Activated CD8-positive, alpha-beta T cell treated with anti-CD3 and anti-CD28 coated beads for 36 hours (primary cell): Measurements from ENCODE around the gene AMIGO3. TPM values are rescaled to one million over a fixed set of nuclear protein-coding genes. Genes with fewer than 3 reads are reported as not detected.
"Not testable (repeated sequence)": the region's sequence is repeated elsewhere in the genome, so short reads cannot be mapped to it uniquely, and the experiment has no call there.

Source experiments
- ATAC-seq: fragments of 200-7000 bp; cut with Tn5 transposase; one replicate; pipeline ENCODE4 v1.10.0; 2021; ENCODE audit warnings: mild to moderate bottlenecking, moderate library complexity
- CTCF ChIA-PET: fragments of 350-600 bp; sonication (Branson Sonifier 250); formaldehyde crosslinking; loops from one replicate; lab custom pipeline; 2021; ENCODE audit warnings: antibody characterized with exemption; lab: Charles Lee
- POLR2A ChIA-PET: fragments of 350-600 bp; sonication (Branson Sonifier 250); formaldehyde crosslinking; loops from one replicate; lab custom pipeline; 2021; ENCODE audit warnings: antibody characterized with exemption; lab: Charles Lee
- DNase-seq: peaks from one replicate; pipeline ENCODE4 v3.0.0-alpha.2; 2020
- H3K27ac Mint-ChIP-seq: one replicate; pipeline ENCODE4 v1.8.0; 2021; ENCODE audit warnings: mild to moderate bottlenecking, mixed read lengths
- H3K27me3 Mint-ChIP-seq: one replicate; pipeline ENCODE4 v1.8.0; 2021; ENCODE audit warnings: mixed read lengths
- H3K36me3 Mint-ChIP-seq: one replicate; pipeline ENCODE4 v1.8.0; 2021; ENCODE audit warnings: low read depth, mixed read lengths
- H3K4me1 Mint-ChIP-seq: one replicate; pipeline ENCODE4 v1.8.0; 2021; ENCODE audit warnings: low read depth, mixed read lengths
- H3K4me3 Mint-ChIP-seq: one replicate; pipeline ENCODE4 v1.8.0; 2021; ENCODE audit warnings: mild to moderate bottlenecking, moderate library complexity, mixed read lengths
- H3K9me3 Mint-ChIP-seq: one replicate; pipeline ENCODE4 v1.8.0; 2021; ENCODE audit warnings: mixed read lengths
- CTCF ChIP-seq: fragments of 200-600 bp; IDR thresholded peaks from one replicate; pipeline ENCODE4 v1.8.0; 2022; ENCODE audit warnings: antibody characterized with exemption, mild to moderate bottlenecking
- intact Hi-C: fragments of 100-400 bp; cut with micrococcal nuclease; formaldehyde crosslinking; loops from one replicate; pipeline ENCODE4 v1.10.0; 2022
- total RNA-seq, 2 experiments: library from RNA; stranded (reverse); gene quantifications; one replicate each; pipeline ENCODE4 v1.2.3, GENCODE V29; 2021

The AMIGO3 gene
- total RNA-seq, 2 experiments from 2014 or later = 0.23 TPM; not detected in 1

GRCh38 chr3:49689046-49689907, 30.2 kb downstream of the AMIGO3 start, which contains the start of the genes MST1 and RNF123:
Gene MST1 (minus strand): TSS chr3:49689474. CDS start chr3:49688691, 783 bp downstream.
Gene RNF123 (plus strand): TSS chr3:49689557. CDS start chr3:49691166, 1,609 bp downstream.
- H3K27me3 Mint-ChIP-seq = no peaks in the 10 kb centered on the region
- peaks cover 22% of the 10 kb centered on the region for H3K4me1 Mint-ChIP-seq
- H3K36me3 Mint-ChIP-seq = peaks cover 6% of the 10 kb centered on the region
- POLR2A ChIA-PET = interaction anchor here (1.0 kb wide), 1 partner anchor 149 kb away, joined by 4 read pairs; no protein-coding TSS in a partner anchor
- peak within 1 kb of the TSS; percentile 94 for H3K27ac Mint-ChIP-seq
- no peaks in the 10 kb centered on the region for H3K9me3 Mint-ChIP-seq
- peak; percentile 36 for TF ChIP-seq CTCF
- intact Hi-C loops = no loop called here
- peak; percentile 93 for DNase-seq
- peak; percentile 80 for ATAC-seq
- peak within 1 kb of the TSS; percentile 97 for H3K4me3 Mint-ChIP-seq
- CTCF ChIA-PET = interaction anchor here (1.2 kb wide), 1 partner anchor 149 kb away, joined by 5 read pairs; no protein-coding TSS in a partner anchor

GRCh38 chr3:49688338-49689045, 31.0 kb downstream of the AMIGO3 start:
- DNase-seq, ATAC-seq, H3K36me3 Mint-ChIP-seq, H3K27me3 Mint-ChIP-seq, H3K9me3 Mint-ChIP-seq, intact Hi-C loops: not testable (repeated sequence)
- ChIA-PET CTCF (interaction anchor here (1.2 kb wide), 1 partner anchor 148 kb away, joined by 5 read pairs; no protein-coding TSS in a partner anchor), POLR2A (interaction anchor here (0.7 kb wide), 1 partner anchor 15 kb away, joined by 4 read pairs; no protein-coding TSS in a partner anchor)
- H3K4me1 Mint-ChIP-seq = peaks cover 22% of the 10 kb centered on the region
- peak overlapping the region; percentile 94 for H3K27ac Mint-ChIP-seq
- peak overlapping the region; percentile 97 for H3K4me3 Mint-ChIP-seq

- H3K4me3 Mint-ChIP-seq, DNase-seq, ATAC-seq, H3K27me3 Mint-ChIP-seq, intact Hi-C loops, H3K36me3 Mint-ChIP-seq, CTCF ChIA-PET, POLR2A ChIA-PET, H3K9me3 Mint-ChIP-seq, H3K27ac Mint-ChIP-seq: not testable (repeated sequence)
- peaks cover 21% of the 10 kb centered on the region for H3K4me1 Mint-ChIP-seq
Measured at GRCh38 chr3:49687424-49687795, 32.1 kb downstream of the AMIGO3 start.

DNA sequence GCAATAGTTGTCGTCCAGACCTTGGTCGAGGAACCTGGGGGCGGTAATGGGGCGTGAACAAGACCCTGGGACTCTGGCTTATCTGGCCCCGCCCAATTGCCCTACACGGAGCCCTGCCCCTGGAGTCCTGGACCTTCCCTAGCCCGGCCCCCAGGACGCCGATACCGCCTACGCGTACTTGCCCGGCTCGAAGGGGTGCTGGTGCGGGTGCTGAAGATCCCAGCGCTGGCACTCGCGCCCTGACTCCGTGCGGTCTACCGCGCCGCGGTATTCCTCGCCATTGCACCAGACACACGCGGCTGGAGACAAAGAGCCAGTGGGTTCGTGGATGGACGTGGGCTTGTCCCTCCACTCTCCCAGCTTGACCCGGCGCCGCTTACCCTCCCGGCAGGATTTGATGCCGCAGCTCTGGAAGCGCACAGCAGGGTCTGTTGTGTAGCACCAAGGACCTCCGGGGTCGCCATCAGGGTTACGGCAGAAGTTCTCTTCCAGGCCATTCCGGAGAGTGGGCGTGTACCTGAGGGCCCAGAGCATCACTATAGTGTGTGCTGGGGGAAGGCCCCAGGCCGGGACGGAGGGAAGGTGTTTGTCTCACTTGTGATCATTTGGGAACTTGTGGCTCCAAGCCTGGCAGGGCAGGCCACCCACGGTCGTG, 32.6 kb downstream of the AMIGO3 start:
- H3K9me3 Mint-ChIP-seq, POLR2A ChIA-PET, H3K36me3 Mint-ChIP-seq, intact Hi-C loops, H3K27me3 Mint-ChIP-seq, H3K27ac Mint-ChIP-seq, CTCF ChIA-PET: not testable (repeated sequence)
- Mint-ChIP-seq H3K4me1 (peaks cover 19% of the 10 kb centered on the region), H3K4me3 (peak overlapping the region; percentile 62)
- DNase-seq (peak; percentile 71), ATAC-seq (peak; percentile 41)

GRCh38 chr3:49686346-49686745, 33.1 kb downstream of the AMIGO3 start:
- ATAC-seq, H3K36me3 Mint-ChIP-seq, intact Hi-C loops, POLR2A ChIA-PET, H3K27me3 Mint-ChIP-seq, DNase-seq, H3K9me3 Mint-ChIP-seq, CTCF ChIA-PET, H3K27ac Mint-ChIP-seq: not testable (repeated sequence)
- peak overlapping the region; percentile 62 for H3K4me3 Mint-ChIP-seq
- peaks cover 19% of the 10 kb centered on the region for H3K4me1 Mint-ChIP-seq

- CTCF ChIA-PET, H3K9me3 Mint-ChIP-seq, POLR2A ChIA-PET, H3K27me3 Mint-ChIP-seq, ATAC-seq, H3K4me3 Mint-ChIP-seq, H3K36me3 Mint-ChIP-seq, H3K27ac Mint-ChIP-seq, intact Hi-C loops: not testable (repeated sequence)
- H3K4me1 Mint-ChIP-seq = peaks cover 16% of the 10 kb centered on the region
- DNase-seq = peak; percentile 34
Measured at GRCh38 chr3:49685846-49686245, 33.6 kb downstream of the AMIGO3 start.

DNA sequence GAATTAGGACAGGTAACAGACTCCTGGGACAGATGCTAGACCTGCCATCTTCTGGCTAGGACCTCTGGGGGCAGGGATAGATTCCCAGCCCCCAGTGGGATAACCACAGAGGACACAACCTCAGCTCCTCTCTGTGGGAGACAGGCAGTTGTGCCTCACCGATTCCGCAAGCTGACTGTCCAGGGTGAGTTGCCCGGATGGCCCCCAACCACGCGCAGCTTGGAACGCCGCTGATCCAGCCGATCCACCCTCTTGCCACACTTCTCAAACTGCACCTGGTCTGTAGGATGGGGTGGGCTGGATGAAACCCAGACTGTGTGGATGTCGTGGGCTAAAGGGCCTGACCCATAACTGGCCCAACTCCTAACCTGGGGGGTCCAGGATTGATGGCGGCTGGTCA, 34.4 kb downstream of the AMIGO3 start:
- H3K9me3 Mint-ChIP-seq = not testable (repeated sequence)

DNA sequence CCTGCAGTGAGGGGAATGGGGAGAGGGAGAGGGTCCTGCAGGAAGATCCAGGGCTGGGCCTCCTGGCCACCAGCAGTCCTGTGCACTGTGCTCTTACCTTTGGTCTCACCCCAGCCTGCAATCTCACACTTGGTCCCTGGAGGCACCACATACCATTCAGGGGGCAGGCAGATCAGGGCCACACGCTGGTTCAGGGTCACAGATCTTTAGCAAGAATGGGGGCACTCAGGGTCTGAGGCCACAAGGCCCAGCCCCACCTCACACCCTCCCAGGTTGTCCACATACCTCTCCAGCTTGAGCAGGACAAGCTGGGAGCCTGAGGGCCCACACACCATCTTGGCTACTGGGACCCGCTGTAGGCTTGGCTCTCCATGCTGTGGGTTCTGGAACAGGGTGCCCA, 35.0 kb downstream of the AMIGO3 start:
- H3K27ac Mint-ChIP-seq, ATAC-seq, H3K9me3 Mint-ChIP-seq, H3K4me3 Mint-ChIP-seq, POLR2A ChIA-PET, CTCF ChIA-PET, H3K4me1 Mint-ChIP-seq, intact Hi-C loops, DNase-seq, H3K27me3 Mint-ChIP-seq: not testable (repeated sequence)
- H3K36me3 Mint-ChIP-seq = peaks cover 19% of the 10 kb centered on the region

More for the DNA sequence above, 34.4 kb downstream of the AMIGO3 start:
- ATAC-seq, H3K27ac Mint-ChIP-seq, CTCF ChIA-PET, POLR2A ChIA-PET, intact Hi-C loops, H3K4me1 Mint-ChIP-seq, DNase-seq, H3K4me3 Mint-ChIP-seq, H3K27me3 Mint-ChIP-seq: not testable (repeated sequence)
- H3K36me3 Mint-ChIP-seq = peaks cover 15% of the 10 kb centered on the region
